ENCODE measurements around the gene LIN7B. TPM values are rescaled to one million over a fixed set of nuclear protein-coding genes. Genes with fewer than 3 reads are reported as not detected.

Gene LIN7B
- total RNA-seq, 8 experiments from 2014 or later, result 2.0 to 65.1 (median 24.4) TPM

- H3K27ac ChIP-seq, result peak overlapping the region; percentile 77 to 84
- peaks cover 5 to 16% of the 10 kb centered on the region in 2 donors for H3K4me1 ChIP-seq (replicated peaks in 1 of 2)
- WGBS, 10 experiments, result 0 to 100% (median 68%) methylated on average over 1 to 4 of the region's 63 CpGs; no CpG with 5 or more reads in 5 of the 10 experiments
- in situ Hi-C loops (cut with MboI; ENCODE audit: low pct_unique_long_range_greater_than_20kb in 2 of 9, low sequenced_read_pairs in 9 of 9, unreplicated experiment in 9 of 9), result no loop called here
- peak; percentile 90 to 98 (median 94) for ATAC-seq (replicated peaks in 6 of 8)
- peak overlapping the region; percentile 18 to 36 (median 28) for H3K4me3 ChIP-seq
These were observed 13.7 kb downstream of the LIN7B start for GRCh38 chr19:49127674-49128544.

GRCh38 chr19:49128545-49129237 is 14.5 kb downstream of the LIN7B start:
- Histone ChIP-seq H3K27ac (peak overlapping the region; percentile 72 to 83), H3K4me1 (replicated peaks in 1 of 2) (peaks cover 5 to 16% of the 10 kb centered on the region in 2 donors), H3K4me3 (peak overlapping the region; percentile 11 to 36 (median 28))
- WGBS, 10 experiments, result 7 to 89% (median 42%) methylated on average over 2 to 12 of the region's 15 CpGs; no CpG with 5 or more reads in 1 of the 10 experiments
- ATAC-seq (replicated peaks in 6 of 8), result peak in 4 of 8 experiments; percentile 4 to 32 (median 11)
- in situ Hi-C loops (cut with MboI; ENCODE audit: low pct_unique_long_range_greater_than_20kb in 2 of 9, low sequenced_read_pairs in 9 of 9, unreplicated experiment in 9 of 9), result no loop called here

GRCh38 chr19:49129238-49129583 is 15.0 kb downstream of the LIN7B start:
- in situ Hi-C loops (cut with MboI; ENCODE audit: low pct_unique_long_range_greater_than_20kb in 2 of 9, low sequenced_read_pairs in 9 of 9, unreplicated experiment in 9 of 9), result no loop called here
- H3K4me1 ChIP-seq (replicated peaks in 1 of 2), result peaks cover 5 to 16% of the 10 kb centered on the region in 2 donors
- WGBS, 10 experiments, result 8% methylated on average over 5 of the region's 16 CpGs; no CpG with 5 or more reads in 9 of the 10 experiments
- H3K4me3 ChIP-seq, result peak overlapping the region; percentile 11 to 36 (median 28)
- peak in 4 of 8 experiments; percentile 23 to 52 (median 35) for ATAC-seq (replicated peaks in 6 of 8)
- peak overlapping the region; percentile 72 to 83 for H3K27ac ChIP-seq

GRCh38 chr19:49130325-49130724 is 16.2 kb downstream of the LIN7B start:
- Histone ChIP-seq H3K27ac (no peak overlapping the region), H3K4me1 (replicated peaks in 1 of 2) (peaks cover 5 to 15% of the 10 kb centered on the region in 2 donors), H3K4me3 (no peak overlapping the region)
- in situ Hi-C loops (cut with MboI; ENCODE audit: low pct_unique_long_range_greater_than_20kb in 2 of 9, low sequenced_read_pairs in 9 of 9, unreplicated experiment in 9 of 9), result no loop called here
- no peak for ATAC-seq (replicated peaks in 6 of 8)
- WGBS, 10 experiments, result 60 to 100% (median 89%) methylated on average over 1 to 5 of the region's 24 CpGs; no CpG with 5 or more reads in 3 of the 10 experiments

GRCh38 chr19:49132974-49133609 is 18.9 kb downstream of the LIN7B start:
- Histone ChIP-seq H3K27ac (no peak overlapping the region), H3K4me3 (no peak overlapping the region), H3K4me1 (replicated peaks in 1 of 2) (peaks cover 0 to 7% of the 10 kb centered on the region in 2 donors)
- WGBS, 10 experiments, result no CpG with 5 or more reads among the region's 49 CpGs
- in situ Hi-C loops (cut with MboI; ENCODE audit: low pct_unique_long_range_greater_than_20kb in 2 of 9, low sequenced_read_pairs in 9 of 9, unreplicated experiment in 9 of 9), result no loop called here
- peak in 2 of 8 experiments; percentile 4 for ATAC-seq (replicated peaks in 6 of 8)

- WGBS, 10 experiments, result 20 to 96% (median 88%) methylated on average over 1 to 11 of the region's 42 CpGs; no CpG with 5 or more reads in 4 of the 10 experiments
- H3K27ac ChIP-seq, result no peak overlapping the region
- in situ Hi-C loops (cut with MboI; ENCODE audit: low pct_unique_long_range_greater_than_20kb in 2 of 9, low sequenced_read_pairs in 9 of 9, unreplicated experiment in 9 of 9), result no loop called here
- ATAC-seq (replicated peaks in 6 of 8), result peak in 6 of 8 experiments; percentile 5 to 77 (median 58)
- H3K4me1 ChIP-seq (replicated peaks in 1 of 2), result peaks cover 0 to 3% of the 10 kb centered on the region in 2 donors
- H3K4me3 ChIP-seq, result no peak overlapping the region
These were observed 19.7 kb downstream of the LIN7B start for GRCh38 chr19:49133621-49134454.

GRCh38 chr19:49135686-49136085 is 21.5 kb downstream of the LIN7B start:
- WGBS, 10 experiments, result 60 to 100% (median 88%) methylated on average over 1 to 3 of the region's 5 CpGs; no CpG with 5 or more reads in 4 of the 10 experiments
- no peak for ATAC-seq (replicated peaks in 6 of 8)
- no peaks in the 10 kb centered on the region for H3K4me1 ChIP-seq (replicated peaks in 1 of 2)
- H3K4me3 ChIP-seq, result no peak overlapping the region
- in situ Hi-C loops (cut with MboI; ENCODE audit: low pct_unique_long_range_greater_than_20kb in 2 of 9, low sequenced_read_pairs in 9 of 9, unreplicated experiment in 9 of 9), result no loop called here
- no peak overlapping the region for H3K27ac ChIP-seq

- in situ Hi-C loops (cut with MboI; ENCODE audit: low pct_unique_long_range_greater_than_20kb in 2 of 9, low sequenced_read_pairs in 9 of 9, unreplicated experiment in 9 of 9), result no loop called here
- ATAC-seq (replicated peaks in 6 of 8), result peak in 2 of 8 experiments; percentile 3 to 25
- no peaks in the 10 kb centered on the region for H3K4me1 ChIP-seq (replicated peaks in 1 of 2)
- H3K27ac ChIP-seq, result no peak overlapping the region
- H3K4me3 ChIP-seq, result no peak overlapping the region
- WGBS, 10 experiments, result 75 to 100% (median 88%) methylated on average over 1 to 4 of the region's 10 CpGs; no CpG with 5 or more reads in 6 of the 10 experiments
These were observed 22.6 kb downstream of the LIN7B start for GRCh38 chr19:49136771-49137171.

GRCh38 chr19:49140951-49141350 is 26.8 kb downstream of the LIN7B start:
- ATAC-seq (replicated peaks in 6 of 8), result no peak
- Histone ChIP-seq H3K4me1 (replicated peaks in 1 of 2) (peaks cover 7 to 13% of the 10 kb centered on the region in 2 donors), H3K27ac (no peak overlapping the region), H3K4me3 (no peak overlapping the region)
- WGBS, 10 experiments, result 80 to 100% (median 86%) methylated on average over 2 to 4 of the region's 7 CpGs; no CpG with 5 or more reads in 5 of the 10 experiments
- in situ Hi-C loops (cut with MboI; ENCODE audit: low pct_unique_long_range_greater_than_20kb in 2 of 9, low sequenced_read_pairs in 9 of 9, unreplicated experiment in 9 of 9), result no loop called here

- WGBS, 10 experiments, result 58 to 96% (median 85%) methylated on average over 2 to 6 of the region's 6 CpGs; no CpG with 5 or more reads in 2 of the 10 experiments
- in situ Hi-C loops (cut with MboI; ENCODE audit: low pct_unique_long_range_greater_than_20kb in 2 of 9, low sequenced_read_pairs in 9 of 9, unreplicated experiment in 9 of 9), result no loop called here
- H3K27ac ChIP-seq, result no peak overlapping the region
These were observed 27.2 kb downstream of the LIN7B start for GRCh38 chr19:49141352-49141751.

GRCh38 chr19:49142866-49143335 is 28.7 kb downstream of the LIN7B start:
- in situ Hi-C loops (cut with MboI; ENCODE audit: low pct_unique_long_range_greater_than_20kb in 2 of 9, low sequenced_read_pairs in 9 of 9, unreplicated experiment in 9 of 9), result no loop called here
- H3K4me1 ChIP-seq (replicated peaks in 1 of 2), result peaks cover 7 to 13% of the 10 kb centered on the region in 2 donors
- H3K4me3 ChIP-seq, result peak overlapping the region; percentile 31 to 64 (median 40)
- H3K27ac ChIP-seq, result peak overlapping the region in 1 of 2 donors; percentile 68
- peak; percentile 86 to 98 (median 91) for ATAC-seq (replicated peaks in 6 of 8)
- 0 to 71% (median 17%) methylated on average over 1 to 10 of the region's 21 CpGs; no CpG with 5 or more reads in 3 of the 10 experiments for WGBS, 10 experiments

More at GRCh38 chr19:49141352-49141751, 27.2 kb downstream of the LIN7B start:
- no peak for ATAC-seq (replicated peaks in 6 of 8)
- Histone ChIP-seq H3K4me1 (replicated peaks in 1 of 2) (peaks cover 7 to 13% of the 10 kb centered on the region in 2 donors), H3K4me3 (no peak overlapping the region)

All from motor neuron (in vitro differentiated cells).